Inflammatory macrophage (primary cell): ENCODE results near the gene SLC22A3.
"Not testable (repeated sequence)": the region's sequence is repeated elsewhere in the genome, so short reads cannot be mapped to it uniquely, and the experiment has no call there.

ENCODE experiments used
- DNase-seq, 2 donors: peaks; one replicate each; pipeline ENCODE4 v3.0.0-alpha.2; 2020 to 2022

The SLC22A3 gene

GRCh38 chr6:160336200-160336599 is 12.0 kb upstream of the SLC22A3 start:
- no peak for DNase-seq

- DNase-seq = no peak
Observed at GRCh38 chr6:160337301-160337700, 10.9 kb upstream of the SLC22A3 start.

DNA sequence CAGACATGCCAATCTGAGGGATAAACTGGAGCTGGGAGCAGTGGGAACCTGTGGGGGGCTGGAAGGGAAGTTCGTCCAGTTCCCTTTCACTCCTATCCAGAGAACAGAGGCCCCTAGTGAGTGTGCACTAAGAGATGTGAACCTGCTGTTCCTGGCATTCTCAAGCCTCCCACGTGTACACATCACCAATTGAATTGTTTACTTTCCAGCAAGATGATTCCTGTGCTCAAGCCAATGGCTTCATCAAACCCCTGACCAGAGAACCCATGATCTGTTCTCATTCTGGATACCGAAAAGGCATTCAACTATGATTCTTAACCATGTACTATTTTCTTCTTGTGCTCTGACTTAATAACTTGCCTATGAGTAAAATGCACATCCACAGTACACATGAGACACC is 10.2 kb upstream of the SLC22A3 start:
- no peak for DNase-seq

DNA sequence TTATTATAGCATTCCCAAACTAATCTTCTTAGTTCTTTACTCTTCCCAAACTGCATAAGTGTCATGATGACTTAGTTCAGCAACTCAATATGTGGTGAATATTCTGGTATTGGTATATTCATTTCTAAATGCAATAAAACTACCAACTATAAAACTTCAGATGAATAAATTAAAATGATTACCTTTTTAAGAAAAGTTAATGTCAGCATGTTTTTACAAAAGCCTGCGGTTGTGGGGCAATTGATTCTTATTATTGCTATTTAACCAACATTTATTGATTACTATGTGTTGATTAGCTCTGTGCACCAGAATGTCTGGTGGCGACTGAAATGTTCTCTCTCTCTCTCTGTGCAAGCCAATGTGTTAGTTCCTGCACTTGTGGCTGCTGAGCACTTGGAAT is 5.0 kb upstream of the SLC22A3 start:
- DNase-seq = no peak

GRCh38 chr6:160344271-160344670 is 3.9 kb upstream of the SLC22A3 start:
- no peak for DNase-seq

- no peak for DNase-seq
Observed at GRCh38 chr6:160347259-160348222, 637 bp upstream of the SLC22A3 start.

- no peak for DNase-seq
Observed at GRCh38 chr6:160349020-160349441, 853 bp downstream of the SLC22A3 start.

- DNase-seq = no peak
Observed at GRCh38 chr6:160349814-160350350, 1.7 kb downstream of the SLC22A3 start.

DNA sequence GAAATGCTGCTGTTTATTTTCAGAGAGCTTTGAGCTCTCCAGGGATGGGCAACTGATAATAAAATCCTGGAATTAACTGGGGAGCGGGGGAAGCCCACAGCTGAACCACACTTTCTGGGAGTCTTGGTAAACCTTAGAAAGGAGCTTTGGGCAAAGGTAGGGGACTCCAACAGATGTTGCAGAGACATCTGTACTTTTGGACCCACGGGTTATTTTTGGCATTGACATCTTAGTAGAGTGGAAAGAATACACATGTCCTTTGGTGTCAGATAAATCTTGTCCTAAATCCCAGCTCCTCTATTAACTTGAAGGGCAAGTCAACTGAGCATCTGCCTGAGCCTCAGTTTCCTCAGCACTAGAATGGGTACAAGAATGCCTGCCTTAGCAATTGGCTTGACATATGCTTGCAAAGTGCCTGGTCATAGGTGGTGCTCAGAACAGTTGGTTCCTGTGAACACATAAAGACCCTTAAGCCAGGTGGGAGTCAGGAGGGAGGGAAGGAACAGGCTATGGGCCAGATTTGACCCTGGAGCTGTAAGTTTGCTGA is 5.8 kb downstream of the SLC22A3 start:
- no peak for DNase-seq

- no peak for DNase-seq
Observed at GRCh38 chr6:160355001-160355400, 6.8 kb downstream of the SLC22A3 start.

DNA sequence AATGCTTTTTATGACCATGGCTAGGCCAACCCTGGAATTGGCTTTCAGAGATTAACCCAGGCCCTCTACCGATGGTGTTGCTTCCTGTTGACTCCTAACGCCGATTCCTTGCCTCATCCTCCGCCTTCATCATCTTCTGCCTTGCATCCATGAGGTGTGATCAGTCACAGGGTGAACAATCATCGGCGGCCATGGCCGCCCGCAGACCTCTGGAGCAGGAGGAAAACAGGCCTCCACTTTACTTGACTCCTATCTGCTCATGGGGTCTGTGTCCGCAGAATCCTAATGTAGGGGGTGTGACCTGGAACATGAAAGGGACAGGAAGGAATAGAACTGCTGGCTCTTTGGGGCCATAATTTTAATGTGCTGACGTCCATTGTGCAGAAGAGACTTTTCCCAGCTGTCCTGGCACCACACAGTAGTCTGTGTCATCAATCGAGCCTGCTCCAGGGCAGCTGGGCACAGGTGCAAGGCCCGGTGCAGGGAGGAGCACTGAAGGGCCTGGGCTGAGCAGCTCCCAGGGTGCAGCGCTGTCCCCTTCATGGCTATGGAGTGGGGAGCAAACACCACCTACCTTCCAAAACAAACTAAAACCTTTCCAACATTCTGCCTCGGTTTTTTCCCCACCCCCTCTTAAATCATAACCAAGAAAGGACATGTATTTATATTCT is 8.0 kb downstream of the SLC22A3 start:
- no peak for DNase-seq

DNA sequence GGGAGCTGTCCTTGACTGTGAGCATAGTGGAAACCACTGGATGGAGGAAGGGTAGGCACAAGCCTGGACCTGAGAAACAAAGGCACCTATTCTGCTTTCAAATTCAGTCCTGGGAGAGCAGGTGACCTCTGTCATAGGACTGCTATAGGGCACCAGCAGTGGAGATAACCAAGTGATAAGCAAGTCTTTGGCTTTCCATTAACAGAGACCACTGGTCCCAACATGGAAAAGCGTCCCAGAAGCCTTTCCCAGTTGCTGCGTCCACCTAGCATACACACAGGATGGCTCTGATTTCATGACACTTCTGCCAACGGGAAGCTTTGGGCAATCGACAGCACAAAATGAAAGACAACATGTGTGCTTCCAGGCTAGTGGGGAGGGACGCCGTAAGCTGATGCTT is 8.9 kb downstream of the SLC22A3 start:
- no peak for DNase-seq

DNA sequence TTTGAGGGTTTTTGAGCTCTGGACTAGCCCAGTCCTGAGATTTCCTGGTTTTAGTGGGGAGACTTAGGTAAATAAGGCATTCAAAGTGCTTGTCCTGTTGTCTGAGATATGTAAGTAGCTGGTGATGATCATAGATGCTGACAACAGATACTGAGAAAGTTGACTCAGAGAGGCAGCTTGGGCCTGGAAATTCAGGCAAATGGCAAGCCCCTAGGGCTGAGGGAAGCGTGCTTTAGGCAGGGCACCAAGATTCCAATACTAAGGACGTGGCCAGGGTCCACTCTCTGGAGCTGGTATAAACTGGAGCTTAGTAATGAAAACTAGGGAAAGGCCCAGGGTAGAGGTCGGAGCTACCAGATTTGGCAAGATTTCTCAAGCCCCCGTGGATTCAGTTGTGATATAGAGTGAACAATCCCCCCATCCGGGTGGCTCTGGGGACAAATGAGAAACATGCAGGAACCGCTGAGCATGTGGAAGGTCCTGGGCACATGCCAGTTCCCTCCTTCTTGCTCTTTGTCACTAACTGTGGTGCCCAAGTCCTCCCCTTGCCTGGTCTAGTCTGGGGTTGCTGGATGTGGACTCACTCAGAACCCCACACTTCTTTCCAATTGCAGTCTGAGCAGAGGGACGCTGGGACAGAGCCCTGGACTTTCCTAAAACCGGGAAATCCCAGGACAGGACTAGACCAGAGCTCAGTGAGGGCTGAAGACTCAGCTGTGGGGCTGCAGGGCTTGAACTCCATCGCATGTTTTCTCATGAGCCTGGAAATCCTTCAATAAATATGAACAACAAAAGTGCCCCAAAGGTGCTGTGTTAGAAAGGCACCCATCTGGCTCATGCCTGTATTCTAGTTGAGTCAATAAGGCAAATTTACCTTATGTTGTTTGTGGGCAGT is 10.3 kb downstream of the SLC22A3 start:
- no peak for DNase-seq

DNA sequence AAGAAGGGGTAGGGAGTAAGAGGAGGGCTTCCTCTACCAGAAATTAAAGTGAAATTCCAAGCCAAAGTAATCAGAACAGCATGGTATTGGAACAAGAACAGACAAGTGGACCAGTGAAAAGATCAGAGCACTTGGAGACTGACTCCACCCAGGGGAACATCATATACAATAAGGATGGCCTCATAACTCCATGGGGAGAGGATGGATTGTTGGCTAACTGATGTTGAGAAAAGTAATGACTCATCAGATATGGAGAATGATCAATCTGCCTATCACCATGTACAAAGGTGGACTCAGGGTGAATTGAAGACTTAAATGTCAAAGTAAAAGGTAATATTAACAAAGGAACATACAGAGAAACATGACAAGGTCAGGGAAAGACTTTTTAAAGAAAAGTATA is 12.8 kb downstream of the SLC22A3 start:
- DNase-seq = no peak

DNA sequence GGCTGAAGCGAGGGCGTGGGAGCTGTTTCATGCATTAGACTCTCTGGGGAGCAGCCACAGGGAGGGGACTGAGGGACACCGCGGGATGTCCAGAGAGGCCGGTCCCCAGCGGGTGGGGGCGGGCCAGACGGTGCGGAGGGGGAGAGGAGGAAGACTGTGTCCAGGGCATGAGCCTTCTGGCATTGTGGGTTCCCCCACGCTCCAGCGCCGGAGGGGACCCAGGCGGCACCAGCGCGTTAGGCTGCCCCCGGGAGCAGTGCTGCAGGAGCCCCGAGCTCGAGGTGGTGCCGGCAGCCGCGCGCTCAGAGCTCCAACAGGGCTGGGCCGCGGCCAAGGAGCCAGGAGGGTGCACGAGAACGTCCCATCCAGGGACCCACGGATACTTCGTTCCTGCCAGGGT is 14.4 kb downstream of the SLC22A3 start:
- DNase-seq = no peak

DNA sequence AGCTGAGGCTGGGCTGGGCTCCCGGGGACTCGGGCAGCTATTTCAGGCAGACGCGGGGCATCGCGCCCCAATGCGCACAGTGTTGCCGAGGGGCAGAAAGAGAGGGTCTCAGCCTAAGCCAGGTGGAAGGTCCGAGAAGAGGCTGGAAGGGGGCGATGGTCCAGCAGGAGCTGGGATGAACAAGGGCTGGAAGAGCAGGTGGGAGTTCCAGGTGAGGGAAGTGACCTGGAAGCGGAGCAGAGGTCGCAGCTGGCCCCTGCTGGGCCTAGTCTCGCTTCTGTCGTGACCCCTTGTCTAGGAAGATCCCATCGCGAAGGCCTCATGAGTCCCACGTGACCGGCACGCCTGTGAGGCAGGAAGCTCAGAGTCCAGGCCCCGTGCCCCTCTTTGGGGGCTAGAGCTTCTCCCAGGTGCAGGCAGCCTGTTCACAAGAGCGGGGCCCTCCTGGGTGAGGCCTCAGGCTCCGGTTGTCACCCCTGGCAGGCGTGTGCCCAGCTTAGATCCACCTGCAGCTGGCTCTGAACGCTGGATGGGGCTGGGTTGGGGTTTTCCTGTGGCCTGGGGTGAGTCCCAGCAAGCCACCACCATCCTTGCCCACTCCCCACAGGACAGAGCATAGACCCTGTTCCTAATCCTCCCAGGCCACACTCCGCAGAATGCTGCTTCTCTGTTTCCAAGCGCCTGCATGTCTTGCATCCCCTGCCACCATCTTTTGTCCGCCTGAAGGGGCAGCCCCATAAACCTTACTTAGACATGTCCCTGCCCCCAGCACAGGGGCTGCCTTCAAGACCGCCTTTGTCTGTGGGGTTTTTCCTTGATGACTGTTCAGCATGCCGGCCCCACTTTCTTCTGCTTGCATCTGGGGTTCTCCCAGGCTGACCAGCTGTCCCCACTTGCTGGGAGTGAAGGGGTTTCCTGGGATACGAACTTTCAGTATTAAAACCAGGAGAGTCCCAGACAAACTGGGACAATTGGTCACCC is 15.1 kb downstream of the SLC22A3 start:
- DNase-seq = no peak

DNA sequence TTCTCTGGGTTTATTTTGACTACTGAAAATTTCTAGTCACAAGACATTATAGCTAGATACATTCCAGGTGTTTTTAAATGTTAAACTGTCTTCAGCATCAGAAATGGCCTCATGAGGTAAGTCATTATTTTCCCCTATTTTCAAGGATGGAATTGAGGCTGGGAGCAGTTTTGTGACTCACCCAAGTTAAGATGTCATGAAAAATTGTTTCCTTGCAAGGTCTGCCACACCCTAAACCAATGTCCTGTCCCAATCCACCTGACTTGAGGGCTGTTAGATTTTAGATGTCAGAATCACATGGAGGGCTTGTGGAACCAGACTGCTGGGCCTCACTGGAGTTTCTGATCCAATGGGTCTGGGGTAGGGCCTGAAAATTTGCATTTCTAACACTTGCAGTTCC is 16.9 kb downstream of the SLC22A3 start:
- no peak for DNase-seq

DNA sequence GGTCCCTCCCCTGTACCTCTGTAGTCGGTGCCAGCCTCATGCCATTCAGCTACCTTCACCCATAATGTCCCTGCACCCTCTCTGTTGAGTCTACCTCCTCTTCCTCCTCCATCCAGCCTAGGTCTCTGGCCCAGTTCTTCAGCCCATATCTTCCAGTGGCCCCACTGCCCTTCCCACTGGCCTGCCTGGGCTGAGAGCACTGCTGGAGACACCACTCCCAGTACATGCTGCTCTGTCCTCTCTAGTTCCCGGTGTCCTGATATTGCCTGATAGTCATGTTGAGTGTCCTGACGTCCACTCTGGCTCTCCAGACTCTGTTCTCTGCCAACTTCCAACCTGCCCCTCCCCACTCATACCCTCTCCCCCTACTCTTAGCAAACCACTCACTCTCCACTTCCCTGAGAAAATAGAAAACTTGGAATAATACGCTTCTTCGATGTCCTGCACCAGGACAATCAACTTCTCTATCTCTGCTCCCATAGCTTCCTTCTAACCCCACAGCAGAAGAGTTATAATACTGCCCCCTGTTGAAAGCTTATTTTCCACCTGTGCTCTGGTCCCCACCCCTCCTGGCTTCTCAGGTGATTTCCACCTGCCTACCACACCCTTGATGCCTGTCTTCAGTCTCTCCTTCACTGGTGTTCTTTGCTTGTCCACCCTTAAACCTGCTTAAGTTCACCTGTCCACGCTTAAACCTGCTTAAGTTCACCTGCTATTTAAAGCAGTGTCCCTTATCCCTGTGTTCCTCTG is 19.8 kb downstream of the SLC22A3 start:
- no peak for DNase-seq

- no peak for DNase-seq
Observed at GRCh38 chr6:160368670-160369069, 20.5 kb downstream of the SLC22A3 start.

GRCh38 chr6:160373601-160374000 is 25.4 kb downstream of the SLC22A3 start:
- DNase-seq = not testable (repeated sequence)
